GM23248 (cell line): Measurements from ENCODE around the gene MRPS24.

Source experiments
- EZH2 ChIP-seq: fragments of 200-600 bp; sonication (generic); IDR thresholded peaks from 2 replicates; pipeline ENCODE4 v1.6.1; 2018; ENCODE audit warnings: antibody characterized with exemption, mild to moderate bottlenecking; ENCODE audit not compliant: insufficient read depth, poor library complexity, severe bottlenecking
- EZH2phosphoT487 ChIP-seq: fragments of 200-600 bp; sonication (generic); IDR thresholded peaks from 2 replicates; pipeline ENCODE4 v1.6.1; 2018; ENCODE audit warnings: antibody characterized with exemption, moderate library complexity, mild to moderate bottlenecking, low read depth; ENCODE audit not compliant: insufficient read depth

DNA sequence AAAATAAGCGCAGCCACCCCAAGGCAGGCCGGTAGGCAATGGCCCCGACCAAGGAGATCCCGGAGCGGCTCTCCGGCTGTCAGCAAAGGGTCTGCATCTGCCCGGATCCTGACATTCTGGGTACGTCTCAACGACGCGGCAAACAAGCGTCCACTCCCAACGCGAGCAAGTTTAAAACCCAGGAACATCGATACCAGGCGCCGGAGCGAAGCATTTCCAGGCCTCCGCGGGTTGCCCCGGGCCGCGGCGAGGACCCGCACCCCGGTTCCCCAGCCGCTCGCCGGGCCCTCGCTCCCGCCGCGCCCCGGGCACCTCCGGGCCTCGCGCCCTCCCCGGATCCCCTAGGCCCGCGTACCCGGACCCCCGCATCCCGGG, 36.6 kb upstream of the MRPS24 start:
- no peak for TF ChIP-seq EZH2phosphoT487
- no peak for TF ChIP-seq EZH2
